Amygdala (tissue), 56 donors: Measurements from ENCODE around the gene PILRA.
"Not testable (repeated sequence)": the region's sequence is repeated elsewhere in the genome, so short reads cannot be mapped to it uniquely, and the experiment has no call there.

Experiments
- DNase-seq, 56 donors: peaks; one replicate each; lab custom pipeline; 2025; lab: John Stamatoyannopoulos, UW

Gene PILRA

DNA sequence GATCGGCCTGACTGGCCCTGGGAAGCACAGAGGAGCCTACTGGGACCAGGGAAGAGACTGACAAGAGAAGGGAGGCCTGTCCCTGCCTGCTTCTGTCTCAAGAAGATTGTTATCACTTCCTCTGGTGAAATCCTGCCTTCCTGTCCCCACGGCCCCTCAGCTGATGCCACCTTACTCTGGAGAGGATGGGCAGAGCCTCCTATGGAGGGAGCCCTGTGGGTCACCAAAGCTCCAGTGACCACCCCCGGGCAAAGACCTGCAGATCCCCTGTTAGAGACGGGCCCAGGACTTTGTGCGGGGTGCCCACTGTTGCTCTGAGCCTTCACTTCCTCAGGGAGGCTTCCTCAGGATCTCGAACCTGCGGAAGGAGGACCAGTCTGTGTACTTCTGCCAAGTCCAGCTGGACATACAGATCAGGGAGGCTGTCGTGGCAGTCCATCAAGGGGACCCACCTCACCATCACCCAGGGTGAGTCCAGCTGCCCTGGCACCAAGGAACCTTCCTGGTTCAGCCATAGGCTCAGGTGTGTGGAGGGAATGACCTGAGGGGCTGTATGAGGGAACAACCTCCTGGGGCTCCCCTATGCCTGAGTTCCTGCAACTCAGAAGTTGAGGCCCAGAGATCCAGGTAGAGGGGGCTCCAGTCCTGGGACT, 16.7 kb upstream of the PILRA start:
- DNase-seq, result no peak

DNA sequence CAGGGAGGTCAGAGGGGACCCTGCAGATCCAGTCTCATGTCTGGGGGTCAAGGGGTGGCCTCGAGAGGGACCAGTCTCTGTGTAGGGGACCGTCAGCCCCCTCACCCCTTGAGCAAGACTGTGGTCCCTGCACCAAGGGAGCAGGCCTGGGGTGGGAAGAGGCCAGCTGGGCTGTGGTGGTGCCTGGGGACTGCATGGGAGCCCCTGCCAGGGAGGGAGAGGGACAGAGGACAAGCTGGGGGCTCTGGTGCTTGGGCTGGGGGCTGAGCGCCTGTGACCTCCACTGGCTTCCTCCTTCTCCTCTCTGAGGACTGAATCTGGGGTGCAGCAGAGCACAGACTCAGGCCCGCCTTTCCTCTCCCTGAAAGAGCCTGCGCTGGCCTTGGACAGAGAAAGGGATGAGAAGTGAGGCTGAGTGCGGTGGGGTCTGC, 16.1 kb upstream of the PILRA start:
- DNase-seq, result no peak

DNA sequence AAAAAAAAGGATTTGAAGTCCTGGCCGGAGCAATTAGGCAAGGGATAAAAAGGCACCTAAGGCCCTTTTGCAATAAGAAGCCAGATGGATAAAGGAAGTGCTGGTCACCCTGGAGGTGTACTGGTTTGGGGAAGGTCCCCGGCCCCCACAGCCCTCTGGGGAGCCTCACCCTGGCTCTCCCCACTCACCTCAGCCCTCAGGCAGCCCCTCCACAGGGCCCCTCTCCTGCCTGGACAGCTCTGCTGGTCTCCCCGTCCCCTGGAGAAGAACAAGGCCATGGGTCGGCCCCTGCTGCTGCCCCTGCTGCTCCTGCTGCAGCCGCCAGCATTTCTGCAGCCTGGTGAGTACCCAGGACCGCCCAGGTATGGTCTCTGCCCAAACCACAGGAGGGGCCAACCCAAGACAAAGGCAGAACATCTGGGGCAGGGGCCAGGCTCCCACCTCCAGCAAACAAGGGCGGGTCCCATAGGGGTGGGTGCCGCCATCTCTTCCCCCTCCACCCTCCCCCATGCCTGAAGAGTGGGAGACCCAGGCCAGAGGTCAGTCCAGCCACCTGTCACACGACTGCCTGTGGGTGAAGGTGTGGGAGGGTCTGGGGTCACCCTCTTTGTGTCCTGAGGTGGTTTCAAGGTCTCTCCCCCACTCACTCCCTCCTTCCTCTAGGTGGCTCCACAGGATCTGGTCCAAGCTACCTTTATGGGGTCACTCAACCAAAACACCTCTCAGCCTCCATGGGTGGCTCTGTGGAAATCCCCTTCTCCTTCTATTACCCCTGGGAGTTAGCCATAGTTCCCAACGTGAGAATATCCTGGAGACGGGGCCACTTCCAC, 15.0 kb upstream of the PILRA start, which contains the start of gene PILRB:
PILRB (plus strand) TSS at position 91 of the 830 bp plus-strand sequence; CDS start at position 277, 186 bp downstream.
- DNase-seq, result no peak

DNA sequence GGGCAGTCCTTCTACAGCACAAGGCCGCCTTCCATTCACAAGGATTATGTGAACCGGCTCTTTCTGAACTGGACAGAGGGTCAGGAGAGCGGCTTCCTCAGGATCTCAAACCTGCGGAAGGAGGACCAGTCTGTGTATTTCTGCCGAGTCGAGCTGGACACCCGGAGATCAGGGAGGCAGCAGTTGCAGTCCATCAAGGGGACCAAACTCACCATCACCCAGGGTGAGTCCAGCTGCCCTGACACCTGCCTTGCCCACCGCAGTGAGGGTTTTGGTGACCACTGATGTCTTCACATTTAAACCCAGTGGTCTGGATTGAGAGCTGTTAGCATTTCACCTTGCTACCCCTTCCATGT, 14.5 kb upstream of the PILRA start:
- DNase-seq, result no peak

DNA sequence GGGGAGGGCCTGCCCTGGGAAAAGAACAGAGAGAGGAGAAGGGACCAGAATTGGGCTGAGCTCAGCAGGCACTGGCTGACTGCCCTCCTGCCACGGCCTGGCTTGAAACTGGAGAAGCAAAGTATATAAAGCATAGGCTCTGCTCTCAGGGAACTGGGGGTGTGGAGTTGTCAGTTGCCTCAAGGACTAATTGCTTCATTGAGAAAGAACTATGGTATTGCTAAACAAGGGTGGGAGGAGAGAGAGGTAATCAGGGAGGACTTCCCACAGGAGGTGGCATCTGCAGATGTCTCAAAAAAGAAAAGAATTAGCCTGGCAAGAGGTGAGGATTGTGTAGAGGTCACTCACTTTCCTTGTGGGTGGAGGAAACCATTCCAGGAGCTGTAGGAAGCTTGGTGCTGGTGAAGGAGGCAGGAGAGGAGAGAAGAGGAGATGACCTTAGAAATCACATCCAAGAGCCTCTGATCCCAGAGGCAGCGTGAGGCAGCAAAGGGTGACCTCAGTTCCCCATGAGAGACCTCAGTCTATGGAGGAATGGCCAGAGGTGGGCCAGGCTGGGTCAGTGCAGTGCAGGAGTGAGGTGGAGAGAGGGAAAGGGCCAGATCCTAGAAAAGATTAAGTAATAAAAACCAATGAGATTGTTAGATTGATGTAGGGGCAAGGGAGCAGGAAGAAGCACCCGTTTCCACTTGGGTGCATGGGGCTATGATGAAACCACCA, 13.0 kb upstream of the PILRA start:
- DNase-seq, result no peak

DNA sequence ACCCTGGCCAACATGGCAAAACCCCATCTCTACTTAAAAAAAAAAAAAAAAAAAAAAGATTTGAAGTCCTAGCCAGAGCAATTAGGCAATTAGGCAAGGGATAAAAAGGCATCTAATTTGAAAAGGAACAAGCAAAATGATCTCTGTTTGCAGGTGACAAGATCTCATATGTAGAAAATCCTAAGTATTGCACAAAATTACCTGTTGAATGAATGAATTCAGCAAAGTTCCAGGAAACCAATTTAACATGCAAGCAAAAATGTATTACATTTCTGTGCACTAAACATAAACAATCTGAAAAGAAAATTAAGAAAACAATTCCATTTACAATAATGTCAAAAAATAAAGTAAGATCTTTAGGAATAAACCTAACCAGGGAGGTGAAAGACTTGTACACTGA, 10.2 kb upstream of the PILRA start:
- DNase-seq, result no peak

DNA sequence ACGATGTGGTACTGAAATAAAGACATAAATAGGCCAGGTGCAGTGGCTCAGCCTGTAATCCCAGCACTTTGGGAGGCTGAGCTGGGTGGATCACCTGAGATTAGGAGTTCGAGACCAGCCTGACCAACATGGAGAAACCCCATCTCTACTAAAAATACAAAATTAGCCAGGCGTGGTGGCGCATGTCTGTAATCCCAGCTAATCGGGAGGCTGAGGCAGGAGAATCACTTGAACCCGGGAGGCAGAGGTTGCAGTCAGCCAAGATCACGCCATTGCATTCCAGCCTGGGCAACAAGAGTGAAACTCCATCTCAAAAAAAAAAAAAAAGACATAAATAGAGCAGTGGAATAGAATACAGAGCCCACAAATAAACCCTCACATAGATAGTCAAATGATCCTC, 9.5 kb upstream of the PILRA start:
- DNase-seq, result not testable (repeated sequence)

DNA sequence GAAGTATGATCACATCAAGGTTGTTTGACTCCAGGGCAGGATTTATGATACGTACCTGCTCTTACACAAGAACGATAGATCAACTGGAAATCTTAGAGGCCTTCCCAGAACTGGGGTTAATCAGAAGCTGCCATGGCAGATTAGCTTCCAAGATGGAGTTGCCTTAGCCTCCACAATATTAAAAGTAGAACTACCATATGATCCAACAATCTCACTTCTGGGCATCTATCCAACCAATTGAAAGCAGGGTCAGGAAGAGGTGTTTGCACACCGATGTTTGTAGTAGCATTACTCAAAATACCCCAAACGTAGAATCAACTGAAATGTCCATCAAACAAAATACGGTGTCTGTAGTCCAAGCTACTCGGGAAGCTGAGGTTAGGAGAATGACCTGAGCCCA, 8.8 kb upstream of the PILRA start:
- DNase-seq, result no peak

DNA sequence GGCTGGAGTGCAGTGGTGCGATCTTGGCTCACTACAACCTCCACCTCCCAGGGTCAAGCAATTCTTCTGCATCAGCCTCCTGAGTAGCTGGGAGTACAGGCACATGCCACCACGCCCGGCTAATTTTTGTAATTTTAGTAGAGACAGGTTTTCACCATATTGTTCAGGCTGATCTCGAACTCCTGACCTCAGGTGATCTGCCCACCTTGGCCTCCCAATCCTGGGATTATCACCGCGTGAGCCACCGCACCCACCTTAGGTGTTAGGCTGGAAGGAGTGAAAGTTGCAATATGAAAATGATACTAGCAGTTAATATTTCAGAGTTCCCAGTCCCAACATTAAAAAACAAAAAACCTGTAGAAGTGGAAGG, 7.3 kb upstream of the PILRA start:
- not testable (repeated sequence) for DNase-seq

DNA sequence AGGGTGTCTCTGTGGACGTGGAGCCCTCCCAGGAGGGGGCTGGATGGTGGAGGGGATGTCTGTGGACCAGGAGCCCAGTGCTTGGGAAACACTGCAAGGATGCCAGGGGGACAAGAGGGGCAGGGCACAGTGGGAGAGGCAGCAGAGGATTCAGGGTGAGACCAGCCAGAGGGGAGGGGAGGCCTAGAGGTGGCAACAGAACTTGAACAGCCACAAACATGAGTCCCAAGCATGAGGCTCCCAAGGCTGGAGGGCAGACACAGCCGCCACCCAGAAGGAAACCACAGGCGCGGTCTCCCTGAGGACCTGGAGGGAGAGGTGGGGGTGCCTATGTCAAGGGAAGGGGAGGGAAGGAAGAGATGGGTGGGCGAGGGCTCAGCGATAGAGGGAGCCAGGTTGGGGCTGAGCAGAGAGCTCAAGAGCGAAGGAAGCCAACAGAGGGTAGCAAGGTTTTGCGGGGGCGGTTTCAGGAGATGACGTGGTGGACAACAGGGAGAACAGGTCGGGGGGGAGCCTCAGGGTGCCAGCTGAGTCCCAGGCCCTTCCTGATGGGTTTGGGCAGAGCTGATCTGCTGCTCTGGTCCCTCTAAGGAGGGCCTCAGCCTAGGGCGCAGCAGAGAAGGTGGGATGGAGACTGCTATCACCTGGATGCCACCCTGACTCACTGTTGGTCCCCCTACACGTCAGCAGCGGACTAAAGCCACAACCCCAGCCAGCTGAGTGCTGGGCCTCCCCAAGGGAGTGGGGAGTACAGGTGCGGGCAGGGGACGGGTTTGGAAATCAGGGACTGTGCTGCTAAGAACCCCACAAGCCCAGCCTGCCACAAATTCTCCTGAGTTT, 6.7 kb upstream of the PILRA start:
- no peak for DNase-seq

DNA sequence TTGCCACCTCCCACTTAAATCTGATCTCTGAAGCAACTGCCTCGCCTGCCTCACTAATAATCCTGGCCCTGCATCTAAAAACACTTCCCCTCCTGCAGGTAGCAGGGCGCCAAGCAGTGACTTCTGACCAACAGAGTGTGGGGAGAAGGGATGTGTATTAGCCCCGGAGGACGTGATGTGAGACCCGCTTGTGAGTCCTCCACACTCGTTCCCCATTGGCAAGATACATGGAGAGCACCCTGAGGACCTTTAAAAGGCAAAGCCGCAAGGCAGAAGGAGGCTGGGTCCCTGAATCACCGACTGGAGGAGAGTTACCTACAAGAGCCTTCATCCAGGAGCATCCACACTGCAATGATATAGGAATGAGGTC, 6.1 kb upstream of the PILRA start:
- DNase-seq, result no peak

DNA sequence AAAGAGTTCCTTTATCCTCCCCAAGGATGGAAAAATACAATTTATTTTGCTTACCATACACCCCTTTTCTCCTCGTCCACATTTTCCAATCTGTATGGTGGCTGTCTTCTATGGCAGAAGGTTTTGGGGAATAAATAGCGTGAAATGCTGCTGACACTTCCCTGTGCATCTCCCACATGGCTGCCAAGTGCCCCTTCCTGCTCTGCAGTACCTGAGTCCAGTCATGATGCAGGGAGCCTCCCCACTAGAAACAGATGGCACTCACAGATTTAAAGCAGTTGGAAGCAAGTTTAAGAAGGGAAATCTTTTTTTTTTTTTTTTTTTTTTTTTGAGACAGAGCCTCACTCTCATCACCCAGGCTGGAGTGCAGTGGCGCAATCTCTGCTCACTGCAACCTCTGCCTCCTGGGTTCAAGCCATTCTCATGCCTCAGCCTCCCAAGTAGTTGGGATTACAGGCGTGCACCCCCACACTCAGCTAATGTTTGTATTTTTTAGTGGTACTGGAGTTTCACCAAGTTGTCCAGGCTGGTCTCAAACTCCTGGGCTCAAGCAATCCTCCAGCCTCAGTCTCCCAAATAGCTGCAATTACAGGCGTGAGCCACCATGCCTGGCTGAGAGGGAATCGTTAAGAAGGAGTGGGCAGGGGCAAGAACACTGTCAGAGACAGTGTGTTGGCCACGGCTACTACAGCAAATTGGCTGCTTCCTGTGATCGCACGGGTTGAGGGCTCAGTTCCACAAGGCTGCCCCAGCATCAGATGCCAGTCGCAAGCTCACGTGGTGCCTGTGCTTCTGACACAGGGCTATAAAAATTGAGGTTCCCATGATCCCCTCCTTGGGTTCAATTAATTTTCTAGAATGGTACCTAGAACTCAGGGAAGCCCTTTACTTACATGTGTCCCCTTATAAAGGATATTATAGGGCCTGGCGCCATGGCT, 5.3 kb upstream of the PILRA start:
- peak in 6 of 56 donors; percentile 9 to 33 (median 14) for DNase-seq

DNA sequence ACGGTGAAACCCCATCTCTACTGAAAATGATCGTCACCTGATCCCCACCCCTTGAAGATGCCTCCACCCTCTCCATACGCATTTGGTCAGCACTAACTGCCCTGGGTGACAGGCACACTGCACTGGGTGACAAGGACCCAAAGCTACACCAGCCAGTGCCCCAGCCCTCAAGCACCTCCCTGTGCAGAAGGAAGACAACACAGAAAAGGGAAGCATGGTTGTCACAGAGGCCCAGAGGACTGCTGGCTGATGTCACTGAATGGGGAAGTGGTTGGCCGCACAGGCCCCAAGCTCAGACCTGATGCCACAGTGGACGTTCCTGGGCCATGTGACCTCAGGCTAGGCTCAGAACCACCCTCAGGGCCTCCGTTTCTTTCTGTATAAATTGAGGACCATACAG, 4.2 kb upstream of the PILRA start:
- DNase-seq, result peak in 35 of 56 donors; percentile 4 to 71 (median 28)

DNA sequence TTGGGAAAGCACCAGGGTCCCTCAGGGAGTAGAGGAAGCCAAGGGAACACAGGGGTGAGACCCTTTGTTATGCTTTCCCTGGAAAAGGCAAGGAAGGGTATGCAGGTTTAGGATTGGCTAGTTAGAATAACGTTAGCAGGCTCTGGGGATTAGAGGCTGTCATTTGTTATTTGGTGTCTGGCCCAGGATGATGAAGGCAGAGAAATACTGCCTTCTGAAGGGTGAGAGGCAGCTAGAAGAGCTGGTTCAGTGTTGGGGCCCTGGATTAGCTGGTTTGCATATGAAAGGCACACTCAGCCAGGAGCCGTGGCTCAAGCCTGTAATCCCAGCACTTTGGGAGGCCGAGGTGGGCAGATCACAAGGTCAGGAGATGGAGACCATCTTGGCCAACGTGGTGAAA, 3.0 kb upstream of the PILRA start:
- no peak for DNase-seq

DNA sequence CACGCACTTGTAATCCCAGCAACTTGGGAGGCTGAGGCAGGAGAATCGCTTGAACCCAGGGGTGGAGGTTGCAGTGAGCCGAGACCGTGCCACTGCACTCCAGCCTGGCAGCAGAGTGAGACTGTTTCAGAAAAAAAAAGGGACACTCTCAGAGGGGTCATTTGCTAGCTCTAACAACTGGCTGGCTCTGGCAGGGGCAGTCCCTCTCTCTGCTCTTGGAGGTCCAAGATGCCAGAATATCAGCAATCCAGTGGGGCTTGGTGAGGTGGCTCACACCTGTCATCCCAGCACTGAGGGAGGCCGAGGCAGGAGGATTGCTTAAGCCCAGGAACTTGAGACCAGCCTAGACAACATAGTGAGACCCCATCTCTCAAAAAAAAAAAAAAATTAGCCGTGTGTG, 2.5 kb upstream of the PILRA start:
- DNase-seq, result no peak

DNA sequence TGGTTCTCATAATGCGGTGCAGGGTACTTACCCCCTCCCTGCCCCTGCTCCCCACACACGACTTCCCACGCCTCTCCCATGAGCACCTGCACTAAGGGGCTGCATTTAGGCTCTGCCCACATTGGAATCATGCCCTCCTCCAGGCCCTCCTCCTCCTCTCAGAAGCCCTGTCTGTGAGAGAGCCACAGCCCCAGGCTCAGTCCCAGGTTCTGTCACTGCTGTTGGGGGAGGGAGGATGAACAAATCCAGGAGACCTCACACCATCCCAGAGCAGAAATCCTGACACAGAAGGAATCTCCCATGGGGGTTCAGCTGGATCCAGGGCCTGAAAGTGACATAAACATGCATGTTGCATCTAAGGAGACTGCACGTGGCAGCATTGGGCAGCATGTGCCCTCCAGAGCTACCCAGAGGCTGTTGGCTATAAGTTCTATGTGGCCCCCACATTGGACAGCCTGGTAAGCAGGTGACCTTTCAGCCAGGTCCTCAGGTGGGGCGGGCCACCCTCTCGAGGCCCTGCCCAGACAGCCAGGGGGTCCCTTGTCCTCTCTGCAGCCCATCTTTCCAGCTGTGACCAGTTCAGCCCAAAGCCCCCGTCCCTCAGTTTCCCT, 1.6 kb upstream of the PILRA start:
- no peak for DNase-seq

DNA sequence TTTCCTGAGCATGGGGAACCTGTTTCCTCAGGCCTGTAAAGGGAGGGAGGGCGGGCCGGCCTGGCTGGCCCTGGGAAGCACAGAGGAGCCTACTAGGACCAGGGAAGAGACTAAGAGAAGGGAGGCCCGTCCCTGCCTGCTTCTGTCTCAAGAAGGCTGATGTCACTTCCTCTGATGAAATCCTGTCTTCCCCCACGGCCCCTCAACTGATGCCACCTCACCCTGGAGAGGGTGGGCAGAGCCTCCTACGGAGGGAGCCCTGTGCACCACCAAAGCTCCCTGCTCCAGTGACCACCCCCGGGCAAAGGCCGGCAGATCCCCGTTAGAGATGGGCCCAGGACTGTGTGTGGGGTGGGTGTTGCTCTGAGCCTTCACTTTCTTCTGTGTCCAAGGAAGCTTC, 1.0 kb upstream of the PILRA start:
- DNase-seq, result peak in 4 of 56 donors; percentile 12 to 23 (median 13)

DNA sequence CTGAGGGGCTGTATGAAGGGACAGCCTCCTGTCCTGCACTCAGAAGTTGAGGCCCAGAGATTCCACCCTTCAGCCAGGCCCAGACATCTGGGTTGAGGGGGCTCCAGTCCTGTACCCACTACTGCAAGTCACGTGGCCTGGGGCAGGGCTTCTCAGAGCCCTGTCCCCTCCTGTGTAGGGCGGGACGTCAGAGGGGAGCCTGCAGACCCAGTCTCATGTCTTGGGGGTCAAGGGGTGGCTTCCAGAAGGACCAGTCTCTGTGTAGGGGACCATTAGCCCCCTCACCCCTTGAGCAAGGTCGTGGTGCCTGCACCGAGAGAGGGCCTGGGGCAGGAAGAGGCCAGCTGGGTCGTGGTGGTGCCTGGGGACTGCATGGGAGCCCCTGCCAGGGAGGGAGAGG, 593 bp upstream of the PILRA start:
- no peak for DNase-seq
